CD4-positive, alpha-beta T cell treated with Interleukin-10 for 1 hour (primary cell): ENCODE data around the gene CR1.
"Not testable (repeated sequence)": the region's sequence is repeated elsewhere in the genome, so short reads cannot be mapped to it uniquely, and the experiment has no call there.

Source experiments
- DNase-seq: peaks from one replicate; pipeline ENCODE4 v3.0.0-alpha.2; 2020

Gene CR1

GRCh38 chr1:207682872-207683434 is 187.0 kb downstream of the CR1 start:
- not testable (repeated sequence) for DNase-seq

DNA sequence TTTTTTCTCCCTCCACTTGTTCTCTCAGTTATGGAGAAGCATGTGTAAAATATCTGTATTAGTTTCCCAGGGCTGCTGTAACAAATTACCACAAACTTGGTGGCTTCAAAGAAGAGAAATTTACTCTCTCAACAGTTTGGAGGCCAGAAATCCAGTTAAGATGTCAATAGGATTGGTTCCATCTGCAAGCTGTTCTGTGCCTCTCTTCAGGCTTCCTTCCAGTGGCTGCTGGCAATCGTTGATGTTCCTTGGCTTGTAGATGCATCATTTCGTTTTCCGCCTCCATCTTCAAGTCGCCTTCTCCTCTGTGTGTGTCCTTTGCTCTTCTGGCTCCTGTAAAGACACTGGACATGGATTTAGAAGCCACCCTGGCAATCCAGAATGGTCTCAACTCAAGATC is 194.6 kb downstream of the CR1 start:
- not testable (repeated sequence) for DNase-seq

DNA sequence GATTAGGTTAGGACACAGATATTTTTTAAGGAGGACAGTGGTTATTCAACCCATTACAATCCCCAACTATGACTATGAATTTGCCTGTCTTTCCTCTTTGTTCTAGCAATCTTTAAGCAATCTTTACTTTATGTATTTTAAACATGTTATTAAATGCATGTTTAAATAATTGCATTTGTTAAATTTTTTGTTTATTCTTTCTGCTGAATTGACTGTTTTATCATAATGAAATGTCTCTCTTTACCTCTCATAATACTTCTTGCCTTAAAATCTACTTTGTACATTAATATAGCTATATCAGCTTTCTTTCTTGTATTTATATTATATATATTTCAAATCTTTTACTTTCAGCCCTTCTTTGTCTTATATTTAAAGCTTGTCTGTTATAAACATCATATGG is 195.1 kb downstream of the CR1 start:
- no peak for DNase-seq
